IMR-90 (cell line): ENCODE data around the gene AADACL3.

Experiments used
- BHLHE40 ChIP-seq: fragments of 150-350 bp; IDR thresholded peaks from 2 replicates; pipeline ENCODE4 v1.6.1; 2016; ENCODE audit warnings: mild to moderate bottlenecking, low read depth, low read length
- CEBPB ChIP-seq: IDR thresholded peaks from 2 replicates; pipeline ENCODE4 v1.6.1; 2012; ENCODE audit warnings: low read depth, low read length, improper control_type of control experiment
- CTCF ChIP-seq: conservative IDR thresholded peaks from 2 replicates; pipeline ENCODE4 v1.5.1; 2012; ENCODE audit warnings: mild to moderate bottlenecking, low read depth, low read length, improper control_type of control experiment
- ELK1 ChIP-seq: fragments of 150-350 bp; IDR thresholded peaks from 2 replicates; pipeline ENCODE4 v1.6.1; 2016; ENCODE audit warnings: low read depth, mild to moderate bottlenecking, low read length, moderate library complexity, borderline replicate concordance
- FOS ChIP-seq: fragments of 150-350 bp; IDR thresholded peaks from 2 replicates; pipeline ENCODE4 v1.6.1; 2016; ENCODE audit warnings: low read depth, low read length
- MAFK ChIP-seq: IDR thresholded peaks from 2 replicates; pipeline ENCODE4 v1.6.1; 2012; ENCODE audit warnings: low read depth, low read length, improper control_type of control experiment
- MXI1 ChIP-seq: IDR thresholded peaks from 2 replicates; pipeline ENCODE4 v1.6.1; 2012; ENCODE audit warnings: low read depth, mild to moderate bottlenecking, low read length, moderate library complexity, borderline replicate concordance
- POLR2A ChIP-seq: IDR thresholded peaks from 2 replicates; pipeline ENCODE4 v1.6.1; 2012; ENCODE audit warnings: mild to moderate bottlenecking, low read depth, low read length
- RAD21 ChIP-seq: IDR thresholded peaks from 2 replicates; pipeline ENCODE4 v1.6.1; 2012; ENCODE audit warnings: low read length, improper control_type of control experiment
- RCOR1 ChIP-seq: IDR thresholded peaks from 2 replicates; pipeline ENCODE4 v1.6.1; 2012; ENCODE audit warnings: mild to moderate bottlenecking, low read length, improper control_type of control experiment; ENCODE audit not compliant: insufficient replicate concordance
- RFX5 ChIP-seq: IDR thresholded peaks from 2 replicates; pipeline ENCODE4 v1.8.0; 2012; ENCODE audit warnings: low read depth, mild to moderate bottlenecking, low read length, moderate library complexity
- SMC3 ChIP-seq: fragments of 150-350 bp; IDR thresholded peaks from 2 replicates; pipeline ENCODE4 v1.6.1; 2016; ENCODE audit warnings: low read depth, mild to moderate bottlenecking, antibody characterized with exemption, low read length, moderate library complexity
- USF2 ChIP-seq: fragments of 150-350 bp; IDR thresholded peaks from 2 replicates; pipeline ENCODE4 v1.6.1; 2017; ENCODE audit warnings: mild to moderate bottlenecking, antibody characterized with exemption, low read length, low read depth

DNA sequence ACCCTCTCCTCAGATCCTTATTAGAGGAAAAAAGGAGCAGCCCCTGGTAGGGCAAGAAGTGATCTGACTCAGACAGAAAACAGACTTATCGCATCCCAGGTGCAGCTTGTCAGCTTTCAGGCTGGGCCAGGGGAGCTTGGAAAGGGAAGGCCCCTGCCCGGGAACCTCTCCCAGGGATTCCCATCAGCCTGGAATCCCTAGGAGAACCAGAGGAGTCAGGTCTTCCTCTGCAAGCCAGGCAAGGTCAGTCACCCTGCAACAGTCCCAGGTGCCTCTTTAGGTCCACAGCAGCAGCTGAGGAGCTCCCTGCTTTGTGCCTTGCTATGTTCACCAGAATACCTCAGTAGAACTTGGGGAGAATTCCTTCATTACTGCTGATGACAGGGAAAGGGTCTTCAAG is 54.7 kb downstream of the AADACL3 start:
- no peak for TF ChIP-seq RFX5
- no peak for TF ChIP-seq CTCF
- no peak for TF ChIP-seq FOS
- TF ChIP-seq USF2: no peak
- TF ChIP-seq POLR2A: no peak
- no peak for TF ChIP-seq CEBPB
- TF ChIP-seq ELK1: no peak
- no peak for TF ChIP-seq RAD21
- no peak for TF ChIP-seq BHLHE40
- TF ChIP-seq SMC3: no peak
- TF ChIP-seq RCOR1: no peak
- TF ChIP-seq MXI1: no peak
- TF ChIP-seq MAFK: no peak
